Panc1 (cell line): ENCODE results near the gene KRT76. TPM values are rescaled to one million over a fixed set of nuclear protein-coding genes. Genes with fewer than 3 reads are reported as not detected.

Experiments
- ATAC-seq: fragments of 200-7000 bp; cut with Tn5 transposase; 2 replicates; pipeline ENCODE4 v1.9.1; 2020; ENCODE audit warnings: mild to moderate bottlenecking, moderate library complexity
- BruUV-seq: library from RNA; stranded (reverse); fragments of 400-500 nt; replicated peaks from 2 replicates; lab custom pipeline; 2021; lab: Mats Ljungman, UMichigan
- CTCF ChIA-PET: fragments of 300-600 bp; sonication (Branson Sonifier 250); formaldehyde crosslinking; loops from one replicate; lab custom pipeline; 2022; ENCODE audit warnings: antibody characterized with exemption; lab: Charles Lee
- POLR2A ChIA-PET: fragments of 300-600 bp; sonication (Branson Sonifier 250); formaldehyde crosslinking; loops from one replicate; lab custom pipeline; 2022; ENCODE audit warnings: antibody characterized with exemption; lab: Charles Lee
- DNase-seq: peaks from one replicate; pipeline ENCODE4 v3.0.0-alpha.2; 2010; ENCODE audit warnings: low read depth, low spot score
- H3K27ac ChIP-seq: 2 replicates; pipeline ENCODE4 v1.5.1; 2011; ENCODE audit warnings: mild to moderate bottlenecking, low read length, inconsistent platforms
- H3K27me3 ChIP-seq: fragments of 200-500 bp; sonication (Bioruptor generic); 2 replicates; pipeline ENCODE4 v1.6.0; 2014; ENCODE audit warnings: low read length, inconsistent platforms; ENCODE audit not compliant: control insufficient read depth, insufficient read depth
- H3K36me3 ChIP-seq: fragments of 200-500 bp; sonication (Bioruptor generic); 2 replicates; pipeline ENCODE4 v1.5.1; 2014; ENCODE audit warnings: inconsistent platforms, mild to moderate bottlenecking, low read length, moderate library complexity; ENCODE audit not compliant: control insufficient read depth, insufficient read depth
- H3K4me1 ChIP-seq: 2 replicates; pipeline ENCODE4 v1.5.1; 2011; ENCODE audit warnings: inconsistent platforms, mild to moderate bottlenecking, low read length, moderate library complexity; ENCODE audit not compliant: control insufficient read depth, insufficient read depth
- H3K4me3 ChIP-seq, 2 experiments: 2 replicates each; pipeline ENCODE4 v1.5.1; 2011 to 2012; ENCODE audit warnings: low read depth in 2 of 2, low read length in 2 of 2, mild to moderate bottlenecking in 2 of 2, inconsistent platforms in 1 of 2, moderate library complexity in 1 of 2
- H3K9me3 ChIP-seq: fragments of 200-500 bp; sonication (Bioruptor generic); 2 replicates; pipeline ENCODE4 v1.5.1; 2014; ENCODE audit warnings: low read depth, mild to moderate bottlenecking, inconsistent platforms, low read length, moderate library complexity; ENCODE audit not compliant: control insufficient read depth, insufficient read depth
- CTCF ChIP-seq: fragments of 450-650 bp; IDR thresholded peaks from 2 replicates; pipeline ENCODE4 v1.5.1; 2017; ENCODE audit warnings: mild to moderate bottlenecking
- POLR2AphosphoS5 ChIP-seq: IDR thresholded peaks from 2 replicates; pipeline ENCODE4 v1.6.1; 2012; ENCODE audit warnings: mild to moderate bottlenecking, low read depth, low read length, moderate library complexity
- REST ChIP-seq, 2 experiments: IDR thresholded peaks; 2 replicates each; pipeline ENCODE4 v1.6.1; 2011 to 2012; ENCODE audit warnings: low read depth in 2 of 2, control low read depth in 1 of 2, low read length in 1 of 2, mild to moderate bottlenecking in 1 of 2, moderate library complexity in 1 of 2; ENCODE audit not compliant: insufficient read depth in 1 of 2
- SIN3A ChIP-seq: IDR thresholded peaks from 2 replicates; pipeline ENCODE4 v1.6.1; 2012; ENCODE audit warnings: low read depth, mild to moderate bottlenecking, low read length, moderate library complexity, borderline replicate concordance; ENCODE audit not compliant: insufficient read depth
- TCF7L2 ChIP-seq: IDR thresholded peaks from 2 replicates; pipeline ENCODE4 v1.6.1; 2011; ENCODE audit warnings: mild to moderate bottlenecking, low read depth, low read length, inconsistent platforms
- in situ Hi-C: cut with HindIII; loops from 2 replicates; pipeline ENCODE4 v1.10.0; 2016; ENCODE audit warnings: low sequenced_read_pairs, low pct_unique_long_range_greater_than_20kb
- intact Hi-C: fragments of 100-400 bp; cut with micrococcal nuclease; formaldehyde crosslinking; loops from one replicate; pipeline ENCODE4 v1.10.0; 2022; ENCODE audit not compliant: unreplicated experiment
- total RNA-seq: library from RNA; stranded (reverse); gene quantifications from one replicate; pipeline ENCODE4 v1.2.1, GENCODE V29; 2021; ENCODE audit not compliant: unreplicated experiment

KRT76 gene
- total RNA-seq, 1 experiment from 2014 or later = not detected

- intact Hi-C loops (no loop called here), in situ Hi-C loops (no loop called here)
- no peak for TF ChIP-seq REST (IDR thresholded peaks at IDR 0.05; ENCODE audit: insufficient read depth in 1 of 2, low read depth in 2 of 2, low read length in 1 of 2)
- TF ChIP-seq TCF7L2 = no peak
- TF ChIP-seq SIN3A = no peak
- no peak for TF ChIP-seq CTCF
- TF ChIP-seq POLR2AphosphoS5 = no peak
- Histone ChIP-seq H3K4me1 (peaks cover 5% of the 10 kb centered on the region; the same call in 1 of the 2 replicates), H3K27me3 (peaks cover 6% of the 10 kb centered on the region; the same call in 1 of the 2 replicates), H3K27ac (no peak overlapping the region), H3K4me3 (no peak overlapping the region), H3K9me3 (no peaks in the 10 kb centered on the region), H3K36me3 (no peaks in the 10 kb centered on the region)
- no TSS peak for BruUV-seq
- ATAC-seq (no peak), DNase-seq (no peak)
- ChIA-PET POLR2A (no interaction called here), CTCF (interaction anchor here (1.1 kb wide), 1 partner anchor 68 kb away, joined by 5 read pairs; no protein-coding TSS in a partner anchor)
These were observed 34.9 kb upstream of the KRT76 start for GRCh38 chr12:52812073-52812400.

- Histone ChIP-seq H3K27ac (no peak overlapping the region), H3K9me3 (no peaks in the 10 kb centered on the region), H3K4me3 (no peak overlapping the region), H3K4me1 (peaks cover 5% of the 10 kb centered on the region; the same call in 1 of the 2 replicates), H3K36me3 (no peaks in the 10 kb centered on the region), H3K27me3 (peaks cover 6% of the 10 kb centered on the region; the same call in 1 of the 2 replicates)
- DNase-seq = no peak
- CTCF ChIA-PET = interaction anchor here (1.1 kb wide), 1 partner anchor 68 kb away, joined by 5 read pairs; no protein-coding TSS in a partner anchor
- intact Hi-C loops = no loop called here
- in situ Hi-C loops = no loop called here
- no peak for ATAC-seq
- POLR2A ChIA-PET = no interaction called here
- no TSS peak for BruUV-seq
- no peak for TF ChIP-seq POLR2AphosphoS5
- TF ChIP-seq SIN3A = no peak
- TF ChIP-seq TCF7L2 = no peak
- no peak for TF ChIP-seq REST (IDR thresholded peaks at IDR 0.05; ENCODE audit: insufficient read depth in 1 of 2, low read depth in 2 of 2, low read length in 1 of 2)
- TF ChIP-seq CTCF = no peak
These were observed 34.3 kb upstream of the KRT76 start for GRCh38 chr12:52811191-52812072.
